SK-N-SH (cell line): ENCODE data around the gene GATA3. TPM values are rescaled to one million over a fixed set of nuclear protein-coding genes. Genes with fewer than 3 reads are reported as not detected.

Source experiments
- CTCF ChIA-PET: fragments of 300-600, 350-600 bp; formaldehyde crosslinking; extraction: SDS; loops from one replicate; lab custom pipeline; 2021; lab: Yijun Ruan, JAX
- POLR2A ChIA-PET: fragments of 350-600 bp; sonication (Branson Sonifier 250); formaldehyde crosslinking; extraction: SDS; loops from one replicate; lab custom pipeline; 2020; ENCODE audit warnings: antibody characterized with exemption, inconsistent platforms; lab: Yijun Ruan, JAX
- DNase-seq: peaks from one replicate; pipeline ENCODE4 v3.0.0; 2012
- H2AFZ ChIP-seq: fragments of 200-600 bp; sonication (generic); 2 replicates; pipeline ENCODE4 v1.8.1; 2016; ENCODE audit warnings: antibody characterized with exemption, mild to moderate bottlenecking, low read depth
- H3F3A ChIP-seq: fragments of 200-600 bp; sonication (generic); replicated peaks from 2 replicates; pipeline ENCODE3; 2016; ENCODE audit warnings: antibody characterized with exemption, mild to moderate bottlenecking; ENCODE audit not compliant: insufficient read depth
- H3K27ac ChIP-seq, 2 experiments: fragments of 200-500 bp in 1 of 2; fragments of 200-600 bp in 1 of 2; sonication (Bioruptor generic) in 1 of 2; sonication (generic), shearing (Covaris generic) in 1 of 2; 2 replicates each; pipeline versions ENCODE4 v1.5.1 to v1.6.1; 2014 to 2016; ENCODE audit warnings: low read depth in 2 of 2, inconsistent platforms in 1 of 2, low read length in 1 of 2, mild to moderate bottlenecking in 1 of 2, mixed read lengths in 1 of 2
- H3K27me3 ChIP-seq: fragments of 200-600 bp; sonication (generic), shearing (Covaris generic); 2 replicates; pipeline ENCODE4 v1.6.1; 2016; ENCODE audit warnings: mixed run types; ENCODE audit not compliant: insufficient read depth
- H3K36me3 ChIP-seq, 2 experiments: fragments of 200-500 bp in 1 of 2; fragments of 200-600 bp in 1 of 2; sonication (Bioruptor generic) in 1 of 2; sonication (generic) in 1 of 2; replicated peaks in 1 of 2; 2 replicates each; pipeline versions ENCODE3 to v1.5.1; 2014 to 2016; ENCODE audit warnings: low read length in 1 of 2, mild to moderate bottlenecking in 1 of 2; ENCODE audit not compliant: insufficient read depth in 2 of 2, control insufficient read depth in 1 of 2
- H3K4me1 ChIP-seq, 2 experiments: fragments of 200-500 bp in 1 of 2; fragments of 200-600 bp in 1 of 2; sonication (Bioruptor generic) in 1 of 2; sonication (generic), shearing (Covaris generic) in 1 of 2; 2 replicates each; pipeline versions ENCODE4 v1.5.1 to v1.6.1; 2014 to 2016; ENCODE audit warnings: low read depth in 1 of 2, low read length in 1 of 2, mixed run types in 1 of 2; ENCODE audit not compliant: insufficient read depth in 2 of 2, control insufficient read depth in 1 of 2
- H3K4me2 ChIP-seq: fragments of 200-600 bp; sonication (generic), shearing (Covaris generic); 2 replicates; pipeline ENCODE4 v1.6.1; 2017; ENCODE audit warnings: mixed run types
- H3K4me3 ChIP-seq, 2 experiments: fragments of 200-500 bp in 1 of 2; fragments of 200-600 bp in 1 of 2; sonication (Bioruptor generic) in 1 of 2; sonication (generic), shearing (Covaris generic) in 1 of 2; 2 replicates each; pipeline versions ENCODE4 v1.5.1 to v1.8.1; 2014 to 2016; ENCODE audit warnings: low read depth in 2 of 2, inconsistent platforms in 1 of 2, low read length in 1 of 2, mild to moderate bottlenecking in 1 of 2, mixed read lengths in 1 of 2, moderate library complexity in 1 of 2
- H3K79me2 ChIP-seq: fragments of 200-600 bp; sonication (generic); 2 replicates; pipeline ENCODE4 v1.8.1; 2017; ENCODE audit warnings: mild to moderate bottlenecking; ENCODE audit not compliant: insufficient read depth
- H3K9ac ChIP-seq: fragments of 200-600 bp; sonication (generic); 2 replicates; pipeline ENCODE4 v1.6.1; 2017; ENCODE audit warnings: mixed run types
- H3K9me2 ChIP-seq: fragments of 200-600 bp; sonication (generic); 2 replicates; pipeline ENCODE4 v1.6.1; 2017; ENCODE audit warnings: mixed run types
- H3K9me3 ChIP-seq: fragments of 200-600 bp; sonication (generic); 2 replicates; pipeline ENCODE4 v1.6.1; 2017; ENCODE audit warnings: mixed run types, mild to moderate bottlenecking, moderate library complexity
- H4K20me1 ChIP-seq: fragments of 200-600 bp; sonication (generic); 2 replicates; pipeline ENCODE4 v1.6.1; 2017; ENCODE audit warnings: mild to moderate bottlenecking, mixed run types; ENCODE audit not compliant: insufficient read depth
- CHD2 ChIP-seq: fragments of 150-350 bp; IDR thresholded peaks from 2 replicates; pipeline ENCODE4 v1.6.1; 2018; ENCODE audit warnings: low read length; ENCODE audit not compliant: partially characterized antibody
- EP300 ChIP-seq, 2 experiments: IDR thresholded peaks; 2 replicates each; pipeline versions ENCODE4 v1.4.0 to v1.6.1; 2012; ENCODE audit warnings: borderline replicate concordance in 1 of 2, low read depth in 1 of 2, low read length in 1 of 2
- EZH2phosphoT487 ChIP-seq: fragments of 200-600 bp; sonication (generic); IDR thresholded peaks from 2 replicates; pipeline ENCODE4 v1.6.1; 2017; ENCODE audit warnings: low read depth, mixed run types, mild to moderate bottlenecking, antibody characterized with exemption, moderate library complexity, borderline replicate concordance
- FOXM1 ChIP-seq: IDR thresholded peaks from 2 replicates; pipeline ENCODE4 v1.4.0; 2012; ENCODE audit warnings: low read depth, mild to moderate bottlenecking
- GABPA ChIP-seq: IDR thresholded peaks from 2 replicates; pipeline ENCODE4 v1.4.0; 2012; ENCODE audit warnings: low read depth, mild to moderate bottlenecking
- JUND ChIP-seq: IDR thresholded peaks from 2 replicates; pipeline ENCODE4 v1.4.0; 2012
- MEF2A ChIP-seq: IDR thresholded peaks from 2 replicates; pipeline ENCODE4 v1.4.0; 2012; ENCODE audit warnings: low read depth, borderline replicate concordance
- MXI1 ChIP-seq: IDR thresholded peaks from 2 replicates; pipeline ENCODE4 v1.6.1; 2012; ENCODE audit warnings: mild to moderate bottlenecking, low read depth, low read length, improper control_type of control experiment
- NFIC ChIP-seq: IDR thresholded peaks from 2 replicates; pipeline ENCODE4 v1.4.0; 2012; ENCODE audit warnings: borderline replicate concordance
- POLR2AphosphoS5 ChIP-seq: IDR thresholded peaks from 2 replicates; pipeline ENCODE4 v1.6.1; 2012; ENCODE audit warnings: low read depth, low read length
- RAD21 ChIP-seq: IDR thresholded peaks from 2 replicates; pipeline ENCODE4 v1.6.1; 2012; ENCODE audit warnings: mild to moderate bottlenecking, low read length
- RCOR1 ChIP-seq: fragments of 150-350 bp; IDR thresholded peaks from 2 replicates; pipeline ENCODE4 v1.6.1; 2017; ENCODE audit warnings: antibody characterized with exemption, low read length
- SMC3 ChIP-seq: IDR thresholded peaks from 2 replicates; pipeline ENCODE4 v1.6.1; 2012; ENCODE audit warnings: low read depth, low read length, improper control_type of control experiment
- TAF1 ChIP-seq: IDR thresholded peaks from 2 replicates; pipeline ENCODE4 v1.6.1; 2012; ENCODE audit warnings: low read depth, mild to moderate bottlenecking, low read length, moderate library complexity, borderline replicate concordance
- TCF12 ChIP-seq: IDR thresholded peaks from 2 replicates; pipeline ENCODE4 v1.4.0; 2012
- TEAD4 ChIP-seq: IDR thresholded peaks from 2 replicates; pipeline ENCODE4 v1.4.0; 2012; ENCODE audit warnings: mild to moderate bottlenecking, borderline replicate concordance; ENCODE audit not compliant: insufficient read depth
- WGBS: methylation state at CpG from one replicate; pipeline ENCODE4 v1.1.6; 2017; ENCODE audit warnings: low lambda C conversion rate; 5-methylcytosine and 5-hydroxymethylcytosine counted together
- polyA plus RNA-seq, 3 experiments: library from polyadenylated mRNA; depleted of rRNA; stranded (reverse); fragments of >200 nt; gene quantifications; 2 replicates each; pipeline ENCODE4 v1.2.3, GENCODE V29; 2012
- TF ChIP-seq, protein P1 (sequence below): fragments of 150-350 bp; IDR thresholded peaks from 2 replicates; pipeline ENCODE4 v1.6.1; 2017; ENCODE audit warnings: antibody characterized with exemption, low read length, low read depth, borderline replicate concordance
- TF ChIP-seq, protein P2 (sequence below): IDR thresholded peaks from 2 replicates; pipeline ENCODE4 v1.4.0; 2012; ENCODE audit warnings: low read depth, borderline replicate concordance
- TF ChIP-seq, protein P3 (sequence below): IDR thresholded peaks from 2 replicates; pipeline ENCODE4 v1.4.0; 2012; ENCODE audit warnings: low read depth
- TF ChIP-seq, protein P4 (sequence below): fragments of 200-600 bp; sonication (generic); IDR thresholded peaks from 2 replicates; pipeline ENCODE4 v1.6.1; 2017; ENCODE audit warnings: antibody characterized with exemption, mild to moderate bottlenecking, moderate library complexity
- TF ChIP-seq, protein P5 (sequence below): fragments of 150-350 bp; IDR thresholded peaks from 2 replicates; pipeline ENCODE4 v1.6.1; 2016; ENCODE audit warnings: mild to moderate bottlenecking, low read depth, low read length

GATA3 gene
- polyA plus RNA-seq, 1 of the 3 experiments (the other 2 are of a cell fraction) = 14.3 TPM

DNA sequence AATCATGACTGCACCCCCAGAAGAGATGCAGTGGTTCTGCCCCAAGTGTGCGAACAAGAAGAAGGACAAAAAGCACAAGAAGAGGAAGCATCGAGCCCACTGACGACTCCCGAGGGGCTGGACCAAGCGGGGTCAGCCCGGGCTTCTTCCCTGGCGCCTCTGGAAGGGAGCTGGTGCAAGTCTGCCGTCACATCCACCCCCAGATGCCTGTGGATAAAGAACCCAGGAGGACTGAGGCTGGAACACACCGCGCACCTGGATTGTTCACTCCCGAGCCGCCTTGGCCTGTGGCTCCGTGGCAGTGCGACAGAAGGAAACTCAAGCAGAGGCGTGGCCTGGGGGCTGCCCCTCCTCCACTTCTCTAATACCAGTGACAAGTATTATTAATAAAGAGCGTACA lies 39.8 kb upstream of the GATA3 start:
- Histone ChIP-seq H3K4me3 (no peak overlapping the region), H2AFZ (no peak overlapping the region), H3K9me3 (no peaks in the 10 kb centered on the region), H4K20me1 (no peaks in the 10 kb centered on the region), H3K27ac (no peak overlapping the region), H3K79me2 (no peaks in the 10 kb centered on the region), H3K9ac (no peak overlapping the region), H3K27me3 (no peaks in the 10 kb centered on the region), H3K4me2 (no peak overlapping the region), H3K36me3 (peaks cover 14 to 20% of the 10 kb centered on the region in 2 experiments), H3K9me2 (no peaks in the 10 kb centered on the region), H3F3A (peaks cover 7% of the 10 kb centered on the region), H3K4me1 (peaks cover 0 to 5% of the 10 kb centered on the region in 2 experiments; a peak in 1 of 4 replicates)
- no peak for TF ChIP-seq JUND
- TF ChIP-seq EZH2phosphoT487 = no peak
- no peak for TF ChIP-seq MEF2A
- no peak for TF ChIP-seq NFIC
- ChIA-PET POLR2A (no interaction called here), CTCF (no interaction called here)
- 94% methylated on average over 15 of the region's 16 CpGs for WGBS
- DNase-seq = no peak

DNA sequence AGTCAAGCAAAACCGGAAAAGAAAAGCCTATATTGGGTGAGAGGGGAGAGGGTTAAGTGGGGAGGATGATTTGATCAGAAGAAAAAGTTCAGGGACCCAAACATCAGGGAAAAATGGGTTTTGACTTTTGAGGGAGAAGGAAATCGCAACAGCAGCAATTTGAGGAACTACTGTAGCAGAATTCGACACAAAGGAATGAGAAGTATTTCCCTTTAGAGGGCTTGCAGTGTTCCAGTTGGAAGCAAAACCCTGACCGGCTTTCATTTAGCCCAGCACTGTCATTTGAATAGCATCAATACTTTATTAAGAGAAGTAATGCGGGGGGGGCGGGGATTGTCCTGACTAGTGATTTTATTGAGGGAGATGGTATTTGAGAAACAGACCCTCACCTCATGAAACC lies 37.2 kb upstream of the GATA3 start:
- H3K4me3 ChIP-seq = no peak overlapping the region; a peak in 1 of 4 replicates
- H3K9me3 ChIP-seq = no peaks in the 10 kb centered on the region
- H3K4me1 ChIP-seq = peaks cover 0 to 5% of the 10 kb centered on the region in 2 experiments; a peak in 1 of 4 replicates
- no peaks in the 10 kb centered on the region for H3K27me3 ChIP-seq
- H3K9me2 ChIP-seq = no peaks in the 10 kb centered on the region
- H3K79me2 ChIP-seq = no peaks in the 10 kb centered on the region
- DNase-seq = no peak
- H3K4me2 ChIP-seq = peak overlapping the region; percentile 27; the same call in 1 of the 2 replicates
- H3K9ac ChIP-seq = no peak overlapping the region
- WGBS = 76% methylated on average over 6 of the region's 6 CpGs
- H3K36me3 ChIP-seq = peaks cover 12 to 14% of the 10 kb centered on the region in 2 experiments
- H3F3A ChIP-seq = peaks cover 7% of the 10 kb centered on the region
- POLR2A ChIA-PET = no interaction called here
- CTCF ChIA-PET = no interaction called here
- H3K27ac ChIP-seq = peak overlapping the region in 1 of 2 experiments; percentile 50; a peak in 1 of 4 replicates
- H2AFZ ChIP-seq = no peak overlapping the region
- H4K20me1 ChIP-seq = no peaks in the 10 kb centered on the region
- TF ChIP-seq TEAD4 (no peak), RAD21 (no peak), TCF12 (no peak), SMC3 (no peak), FOXM1 (no peak), RCOR1 (no peak), GABPA (no peak), MXI1 (no peak), EZH2phosphoT487 (no peak), POLR2AphosphoS5 (no peak), TAF1 (no peak), EP300 (IDR thresholded peaks at IDR 0.05; ENCODE audit: borderline replicate concordance in 1 of 2, low read depth in 1 of 2, low read length in 1 of 2) (no peak), CHD2 (no peak)
- TF ChIP-seq, protein P1, sequence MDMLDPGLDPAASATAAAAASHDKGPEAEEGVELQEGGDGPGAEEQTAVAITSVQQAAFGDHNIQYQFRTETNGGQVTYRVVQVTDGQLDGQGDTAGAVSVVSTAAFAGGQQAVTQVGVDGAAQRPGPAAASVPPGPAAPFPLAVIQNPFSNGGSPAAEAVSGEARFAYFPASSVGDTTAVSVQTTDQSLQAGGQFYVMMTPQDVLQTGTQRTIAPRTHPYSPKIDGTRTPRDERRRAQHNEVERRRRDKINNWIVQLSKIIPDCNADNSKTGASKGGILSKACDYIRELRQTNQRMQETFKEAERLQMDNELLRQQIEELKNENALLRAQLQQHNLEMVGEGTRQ = no peak
- TF ChIP-seq, protein P2, sequence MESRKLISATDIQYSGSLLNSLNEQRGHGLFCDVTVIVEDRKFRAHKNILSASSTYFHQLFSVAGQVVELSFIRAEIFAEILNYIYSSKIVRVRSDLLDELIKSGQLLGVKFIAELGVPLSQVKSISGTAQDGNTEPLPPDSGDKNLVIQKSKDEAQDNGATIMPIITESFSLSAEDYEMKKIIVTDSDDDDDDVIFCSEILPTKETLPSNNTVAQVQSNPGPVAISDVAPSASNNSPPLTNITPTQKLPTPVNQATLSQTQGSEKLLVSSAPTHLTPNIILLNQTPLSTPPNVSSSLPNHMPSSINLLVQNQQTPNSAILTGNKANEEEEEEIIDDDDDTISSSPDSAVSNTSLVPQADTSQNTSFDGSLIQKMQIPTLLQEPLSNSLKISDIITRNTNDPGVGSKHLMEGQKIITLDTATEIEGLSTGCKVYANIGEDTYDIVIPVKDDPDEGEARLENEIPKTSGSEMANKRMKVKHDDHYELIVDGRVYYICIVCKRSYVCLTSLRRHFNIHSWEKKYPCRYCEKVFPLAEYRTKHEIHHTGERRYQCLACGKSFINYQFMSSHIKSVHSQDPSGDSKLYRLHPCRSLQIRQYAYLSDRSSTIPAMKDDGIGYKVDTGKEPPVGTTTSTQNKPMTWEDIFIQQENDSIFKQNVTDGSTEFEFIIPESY = no peak
- TF ChIP-seq, protein P3, sequence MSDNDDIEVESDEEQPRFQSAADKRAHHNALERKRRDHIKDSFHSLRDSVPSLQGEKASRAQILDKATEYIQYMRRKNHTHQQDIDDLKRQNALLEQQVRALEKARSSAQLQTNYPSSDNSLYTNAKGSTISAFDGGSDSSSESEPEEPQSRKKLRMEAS = no peak
- TF ChIP-seq, protein P4, sequence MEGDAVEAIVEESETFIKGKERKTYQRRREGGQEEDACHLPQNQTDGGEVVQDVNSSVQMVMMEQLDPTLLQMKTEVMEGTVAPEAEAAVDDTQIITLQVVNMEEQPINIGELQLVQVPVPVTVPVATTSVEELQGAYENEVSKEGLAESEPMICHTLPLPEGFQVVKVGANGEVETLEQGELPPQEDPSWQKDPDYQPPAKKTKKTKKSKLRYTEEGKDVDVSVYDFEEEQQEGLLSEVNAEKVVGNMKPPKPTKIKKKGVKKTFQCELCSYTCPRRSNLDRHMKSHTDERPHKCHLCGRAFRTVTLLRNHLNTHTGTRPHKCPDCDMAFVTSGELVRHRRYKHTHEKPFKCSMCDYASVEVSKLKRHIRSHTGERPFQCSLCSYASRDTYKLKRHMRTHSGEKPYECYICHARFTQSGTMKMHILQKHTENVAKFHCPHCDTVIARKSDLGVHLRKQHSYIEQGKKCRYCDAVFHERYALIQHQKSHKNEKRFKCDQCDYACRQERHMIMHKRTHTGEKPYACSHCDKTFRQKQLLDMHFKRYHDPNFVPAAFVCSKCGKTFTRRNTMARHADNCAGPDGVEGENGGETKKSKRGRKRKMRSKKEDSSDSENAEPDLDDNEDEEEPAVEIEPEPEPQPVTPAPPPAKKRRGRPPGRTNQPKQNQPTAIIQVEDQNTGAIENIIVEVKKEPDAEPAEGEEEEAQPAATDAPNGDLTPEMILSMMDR = no peak
- TF ChIP-seq, protein P5, sequence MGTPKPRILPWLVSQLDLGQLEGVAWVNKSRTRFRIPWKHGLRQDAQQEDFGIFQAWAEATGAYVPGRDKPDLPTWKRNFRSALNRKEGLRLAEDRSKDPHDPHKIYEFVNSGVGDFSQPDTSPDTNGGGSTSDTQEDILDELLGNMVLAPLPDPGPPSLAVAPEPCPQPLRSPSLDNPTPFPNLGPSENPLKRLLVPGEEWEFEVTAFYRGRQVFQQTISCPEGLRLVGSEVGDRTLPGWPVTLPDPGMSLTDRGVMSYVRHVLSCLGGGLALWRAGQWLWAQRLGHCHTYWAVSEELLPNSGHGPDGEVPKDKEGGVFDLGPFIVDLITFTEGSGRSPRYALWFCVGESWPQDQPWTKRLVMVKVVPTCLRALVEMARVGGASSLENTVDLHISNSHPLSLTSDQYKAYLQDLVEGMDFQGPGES = no peak
- TF ChIP-seq, all 33 proteins: peak for 0
